Transverse colon (tissue), 3 donors: ENCODE measurements around the gene ARPC1A.

Experiments
- POLR2A ChIP-seq: fragments of 450-650 bp; IDR thresholded peaks from one replicate; pipeline ENCODE4 v1.6.1; 2016; ENCODE audit warnings: antibody characterized with exemption, mild to moderate bottlenecking, moderate library complexity
- TF ChIP-seq, protein P1 (sequence below), 5 experiments: fragments of 200-600 bp in 3 of 5; fragments of 450-650 bp in 2 of 5; sonication (generic) in 3 of 5; IDR thresholded peaks; 1 replicate in 2 of 5; 2 replicates in 3 of 5; pipeline ENCODE4 v1.5.1; 2016 to 2017; ENCODE audit warnings: antibody characterized with exemption in 5 of 5, inconsistent platforms in 3 of 5, mild to moderate bottlenecking in 2 of 5, moderate library complexity in 1 of 5

- TF ChIP-seq POLR2A = peak; percentile 89
- TF ChIP-seq, protein P1, sequence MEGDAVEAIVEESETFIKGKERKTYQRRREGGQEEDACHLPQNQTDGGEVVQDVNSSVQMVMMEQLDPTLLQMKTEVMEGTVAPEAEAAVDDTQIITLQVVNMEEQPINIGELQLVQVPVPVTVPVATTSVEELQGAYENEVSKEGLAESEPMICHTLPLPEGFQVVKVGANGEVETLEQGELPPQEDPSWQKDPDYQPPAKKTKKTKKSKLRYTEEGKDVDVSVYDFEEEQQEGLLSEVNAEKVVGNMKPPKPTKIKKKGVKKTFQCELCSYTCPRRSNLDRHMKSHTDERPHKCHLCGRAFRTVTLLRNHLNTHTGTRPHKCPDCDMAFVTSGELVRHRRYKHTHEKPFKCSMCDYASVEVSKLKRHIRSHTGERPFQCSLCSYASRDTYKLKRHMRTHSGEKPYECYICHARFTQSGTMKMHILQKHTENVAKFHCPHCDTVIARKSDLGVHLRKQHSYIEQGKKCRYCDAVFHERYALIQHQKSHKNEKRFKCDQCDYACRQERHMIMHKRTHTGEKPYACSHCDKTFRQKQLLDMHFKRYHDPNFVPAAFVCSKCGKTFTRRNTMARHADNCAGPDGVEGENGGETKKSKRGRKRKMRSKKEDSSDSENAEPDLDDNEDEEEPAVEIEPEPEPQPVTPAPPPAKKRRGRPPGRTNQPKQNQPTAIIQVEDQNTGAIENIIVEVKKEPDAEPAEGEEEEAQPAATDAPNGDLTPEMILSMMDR (IDR thresholded peaks at IDR 0.05) = peak in 4 of 5 experiments; percentile 19 to 66 (median 35)
These were observed at the start of gene ARPC1A for GRCh38 chr7:99325592-99326407.
